ENCODE results near the gene DTHD1. TPM values are rescaled to one million over a fixed set of nuclear protein-coding genes. Genes with fewer than 3 reads are reported as not detected.

Gene DTHD1
- total RNA-seq, 1 donor from 2014 or later, result not detected

GRCh38 chr4:36310216-36310615 is 28.8 kb downstream of the DTHD1 start:
- H3K27me3 ChIP-seq, result no peaks in the 10 kb centered on the region
- H3K9me3 ChIP-seq (ENCODE audit: low read depth), result no peaks in the 10 kb centered on the region
- no peaks in the 10 kb centered on the region for H3K4me1 Mint-ChIP-seq
- no peak for TF ChIP-seq CTCF (IDR thresholded peaks at IDR 0.05)
- no peak for TF ChIP-seq EZH2 (IDR thresholded peaks at IDR 0.05)
- no peak for TF ChIP-seq EZH2phosphoT487 (IDR thresholded peaks at IDR 0.05)
- H3F3A ChIP-seq (ENCODE audit: low read depth), result no peaks in the 10 kb centered on the region
- H3K4me3 Mint-ChIP-seq, result no peak overlapping the region
- peaks cover 2% of the 10 kb centered on the region for H3K27me3 Mint-ChIP-seq (ENCODE audit: insufficient read depth, low read depth)
- no peak overlapping the region for H3K27ac ChIP-seq
- no peak overlapping the region for H3K9ac ChIP-seq
- no peak overlapping the region for H3K4me3 ChIP-seq
- H3K4me1 ChIP-seq, result no peaks in the 10 kb centered on the region
- no peak for DNase-seq (ENCODE audit: low spot score)
- H3K9me3 Mint-ChIP-seq, result no peaks in the 10 kb centered on the region
- no peak overlapping the region for H2AFZ ChIP-seq (replicated peaks)
- no peaks in the 10 kb centered on the region for H4K20me1 ChIP-seq (ENCODE audit: low read depth)
- no peaks in the 10 kb centered on the region for H3K79me2 ChIP-seq (ENCODE audit: low read depth)
- no peaks in the 10 kb centered on the region for H3K36me3 ChIP-seq
- no peak overlapping the region for H3K27ac Mint-ChIP-seq
- no peaks in the 10 kb centered on the region for H3K36me3 Mint-ChIP-seq
- H3K4me2 ChIP-seq, result no peak overlapping the region

GRCh38 chr4:36310793-36311192 is 29.4 kb downstream of the DTHD1 start:
- no peaks in the 10 kb centered on the region for H3K9me3 Mint-ChIP-seq
- H3F3A ChIP-seq (ENCODE audit: low read depth), result no peaks in the 10 kb centered on the region
- peaks cover 2% of the 10 kb centered on the region for H3K27me3 Mint-ChIP-seq (ENCODE audit: insufficient read depth, low read depth)
- H3K4me1 Mint-ChIP-seq, result no peaks in the 10 kb centered on the region
- DNase-seq (ENCODE audit: low spot score), result no peak
- no peaks in the 10 kb centered on the region for H3K4me1 ChIP-seq
- no peaks in the 10 kb centered on the region for H3K36me3 ChIP-seq
- no peak overlapping the region for H3K27ac Mint-ChIP-seq
- TF ChIP-seq EZH2 (IDR thresholded peaks at IDR 0.05) (no peak), CTCF (IDR thresholded peaks at IDR 0.05) (no peak), EZH2phosphoT487 (IDR thresholded peaks at IDR 0.05) (no peak)
- no peak overlapping the region for H3K4me3 Mint-ChIP-seq
- H3K36me3 Mint-ChIP-seq, result no peaks in the 10 kb centered on the region
- no peaks in the 10 kb centered on the region for H3K27me3 ChIP-seq
- no peak overlapping the region for H2AFZ ChIP-seq (replicated peaks)
- no peaks in the 10 kb centered on the region for H3K79me2 ChIP-seq (ENCODE audit: low read depth)
- no peak overlapping the region for H3K9ac ChIP-seq
- no peaks in the 10 kb centered on the region for H3K9me3 ChIP-seq (ENCODE audit: low read depth)
- no peak overlapping the region for H3K4me3 ChIP-seq
- H3K4me2 ChIP-seq, result no peak overlapping the region
- no peaks in the 10 kb centered on the region for H4K20me1 ChIP-seq (ENCODE audit: low read depth)
- H3K27ac ChIP-seq, result no peak overlapping the region

GRCh38 chr4:36312511-36312910 is 31.1 kb downstream of the DTHD1 start:
- Mint-ChIP-seq H3K36me3 (no peaks in the 10 kb centered on the region), H3K4me1 (no peaks in the 10 kb centered on the region), H3K9me3 (no peaks in the 10 kb centered on the region), H3K4me3 (no peak overlapping the region), H3K27me3 (ENCODE audit: insufficient read depth, low read depth) (peaks cover 1% of the 10 kb centered on the region), H3K27ac (no peak overlapping the region)
- H4K20me1 ChIP-seq (ENCODE audit: low read depth), result no peaks in the 10 kb centered on the region
- no peak overlapping the region for H3K27ac ChIP-seq
- no peak overlapping the region for H3K4me2 ChIP-seq
- no peaks in the 10 kb centered on the region for H3K4me1 ChIP-seq
- no peak for DNase-seq (ENCODE audit: low spot score)
- H3K36me3 ChIP-seq, result no peaks in the 10 kb centered on the region
- H3K79me2 ChIP-seq (ENCODE audit: low read depth), result no peaks in the 10 kb centered on the region
- no peak overlapping the region for H3K4me3 ChIP-seq
- no peaks in the 10 kb centered on the region for H3K27me3 ChIP-seq
- no peak for TF ChIP-seq CTCF (IDR thresholded peaks at IDR 0.05)
- no peak for TF ChIP-seq EZH2 (IDR thresholded peaks at IDR 0.05)
- H3K9me3 ChIP-seq (ENCODE audit: low read depth), result no peaks in the 10 kb centered on the region
- H2AFZ ChIP-seq (replicated peaks), result no peak overlapping the region
- no peaks in the 10 kb centered on the region for H3F3A ChIP-seq (ENCODE audit: low read depth)
- H3K9ac ChIP-seq, result no peak overlapping the region

GRCh38 chr4:36313301-36313700 is 31.9 kb downstream of the DTHD1 start:
- no peaks in the 10 kb centered on the region for H3K27me3 Mint-ChIP-seq (ENCODE audit: insufficient read depth, low read depth)
- no peaks in the 10 kb centered on the region for H3K36me3 Mint-ChIP-seq
- Histone ChIP-seq H3K36me3 (no peaks in the 10 kb centered on the region), H3K9me3 (ENCODE audit: low read depth) (no peaks in the 10 kb centered on the region), H3K4me1 (no peaks in the 10 kb centered on the region), H4K20me1 (ENCODE audit: low read depth) (no peaks in the 10 kb centered on the region), H3K9ac (no peak overlapping the region), H3K27me3 (no peaks in the 10 kb centered on the region), H3F3A (ENCODE audit: low read depth) (no peaks in the 10 kb centered on the region), H3K27ac (no peak overlapping the region), H3K4me2 (no peak overlapping the region), H3K4me3 (no peak overlapping the region), H2AFZ (replicated peaks) (no peak overlapping the region), H3K79me2 (ENCODE audit: low read depth) (no peaks in the 10 kb centered on the region)
- no peak for DNase-seq (ENCODE audit: low spot score)
- TF ChIP-seq CTCF (IDR thresholded peaks at IDR 0.05) (no peak), EZH2phosphoT487 (IDR thresholded peaks at IDR 0.05) (no peak), EZH2 (IDR thresholded peaks at IDR 0.05) (no peak)
- H3K4me1 Mint-ChIP-seq, result no peaks in the 10 kb centered on the region
- H3K27ac Mint-ChIP-seq, result no peak overlapping the region
- no peak overlapping the region for H3K4me3 Mint-ChIP-seq
- no peaks in the 10 kb centered on the region for H3K9me3 Mint-ChIP-seq

All from neural progenitor cell (in vitro differentiated cells).